ENCODE results near the gene CTSD.

DNA sequence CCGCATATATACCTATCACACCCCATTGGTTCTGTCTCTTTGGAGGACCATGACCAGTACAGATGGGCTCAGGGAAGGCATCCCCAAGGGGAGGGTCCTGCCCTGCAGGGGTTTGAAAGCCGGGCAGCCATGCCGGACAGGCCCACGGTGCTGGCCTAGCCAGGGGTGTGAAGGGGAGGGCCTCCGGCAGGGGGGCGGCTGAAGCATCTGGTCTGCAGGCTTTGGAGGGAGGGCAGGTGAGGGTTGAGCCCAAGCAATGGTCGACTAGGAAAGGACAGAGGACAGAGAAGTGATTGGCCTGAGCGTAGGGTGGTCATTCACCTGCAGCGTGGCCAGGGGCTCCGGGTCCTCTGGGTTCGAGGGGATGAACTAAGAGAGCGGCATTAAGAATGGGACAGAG is 11.2 kb upstream of the CTSD start:
- TF ChIP-seq, protein P1, sequence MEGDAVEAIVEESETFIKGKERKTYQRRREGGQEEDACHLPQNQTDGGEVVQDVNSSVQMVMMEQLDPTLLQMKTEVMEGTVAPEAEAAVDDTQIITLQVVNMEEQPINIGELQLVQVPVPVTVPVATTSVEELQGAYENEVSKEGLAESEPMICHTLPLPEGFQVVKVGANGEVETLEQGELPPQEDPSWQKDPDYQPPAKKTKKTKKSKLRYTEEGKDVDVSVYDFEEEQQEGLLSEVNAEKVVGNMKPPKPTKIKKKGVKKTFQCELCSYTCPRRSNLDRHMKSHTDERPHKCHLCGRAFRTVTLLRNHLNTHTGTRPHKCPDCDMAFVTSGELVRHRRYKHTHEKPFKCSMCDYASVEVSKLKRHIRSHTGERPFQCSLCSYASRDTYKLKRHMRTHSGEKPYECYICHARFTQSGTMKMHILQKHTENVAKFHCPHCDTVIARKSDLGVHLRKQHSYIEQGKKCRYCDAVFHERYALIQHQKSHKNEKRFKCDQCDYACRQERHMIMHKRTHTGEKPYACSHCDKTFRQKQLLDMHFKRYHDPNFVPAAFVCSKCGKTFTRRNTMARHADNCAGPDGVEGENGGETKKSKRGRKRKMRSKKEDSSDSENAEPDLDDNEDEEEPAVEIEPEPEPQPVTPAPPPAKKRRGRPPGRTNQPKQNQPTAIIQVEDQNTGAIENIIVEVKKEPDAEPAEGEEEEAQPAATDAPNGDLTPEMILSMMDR (IDR thresholded peaks at IDR 0.05) = no peak
- TF ChIP-seq POLR2A (IDR thresholded peaks at IDR 0.05) = no peak

All from breast epithelium (tissue), 3 donors.